PFSK-1 (cell line): ENCODE measurements around the gene CDCP1.

Experiments
- REST ChIP-seq, 2 experiments: IDR thresholded peaks; 2 replicates each; pipeline versions ENCODE4 v1.6.1 to v1.8.0; 2011 to 2012; ENCODE audit warnings: low read depth in 2 of 2, low read length in 2 of 2, control low read depth in 1 of 2, inconsistent platforms in 1 of 2, mild to moderate bottlenecking in 1 of 2, moderate library complexity in 1 of 2; ENCODE audit not compliant: insufficient read depth in 1 of 2
- TAF1 ChIP-seq: IDR thresholded peaks from 2 replicates; pipeline ENCODE4 v1.6.1; 2012; ENCODE audit warnings: low read length, control low read depth, borderline replicate concordance; ENCODE audit not compliant: insufficient read depth

GRCh38 chr3:45123581-45124269 is 22.5 kb downstream of the CDCP1 start:
- TF ChIP-seq TAF1 (no peak), REST (IDR thresholded peaks at IDR 0.05; ENCODE audit: insufficient read depth in 1 of 2, low read depth in 2 of 2, low read length in 2 of 2) (no peak)
